Neural cell (in vitro differentiated cells): ENCODE results near the gene PLEKHM3. TPM values are rescaled to one million over a fixed set of nuclear protein-coding genes. Genes with fewer than 3 reads are reported as not detected.

ENCODE experiments used
- H2AFZ ChIP-seq: fragments of 200-600, 300-800 bp; sonication (generic), shearing (Covaris generic); 2 replicates; pipeline ENCODE4 v1.6.0; 2014; ENCODE audit warnings: low read depth, mild to moderate bottlenecking, antibody characterized with exemption, low read length, moderate library complexity
- H3F3A ChIP-seq: fragments of 200-600 bp; shearing (Covaris generic); 2 replicates; pipeline ENCODE4 v1.6.1; 2016; ENCODE audit warnings: mild to moderate bottlenecking, moderate library complexity, mixed read lengths, antibody characterized with exemption, low read length; ENCODE audit not compliant: insufficient read depth, poor library complexity, severe bottlenecking
- H3K27ac ChIP-seq: fragments of 200-600, 300-800 bp; sonication (generic), shearing (Covaris generic); 2 replicates; pipeline ENCODE4 v1.5.1; 2014; ENCODE audit warnings: mild to moderate bottlenecking, low read length, moderate library complexity
- H3K27me3 ChIP-seq: fragments of 300-800, 200-600 bp; sonication (generic), shearing (Covaris generic); 2 replicates; pipeline ENCODE4 v1.6.0; 2014; ENCODE audit warnings: mild to moderate bottlenecking, low read depth, low read length, moderate library complexity; ENCODE audit not compliant: insufficient read depth
- H3K36me3 ChIP-seq: fragments of 300-800, 200-600 bp; sonication (generic), shearing (Covaris generic); 2 replicates; pipeline ENCODE4 v1.5.1; 2014; ENCODE audit warnings: mild to moderate bottlenecking, antibody characterized with exemption, low read length, moderate library complexity; ENCODE audit not compliant: insufficient read depth
- H3K4me2 ChIP-seq: fragments of 300-800, 200-600 bp; sonication (generic), shearing (Covaris generic); 2 replicates; pipeline ENCODE4 v1.6.0; 2014; ENCODE audit warnings: mild to moderate bottlenecking, low read length
- H3K4me3 ChIP-seq: fragments of 300-800, 200-600 bp; sonication (generic), shearing (Covaris generic); 2 replicates; pipeline ENCODE4 v1.5.1; 2014; ENCODE audit warnings: mild to moderate bottlenecking, low read length, moderate library complexity
- H3K79me2 ChIP-seq: fragments of 200-600 bp; shearing (Covaris generic); replicated peaks from 2 replicates; pipeline ENCODE4 v1.6.0; 2014; ENCODE audit warnings: mild to moderate bottlenecking, low read length, moderate library complexity; ENCODE audit not compliant: insufficient read depth
- H3K9ac ChIP-seq: fragments of 300-800, 200-600 bp; sonication (generic), shearing (Covaris generic); 2 replicates; pipeline ENCODE4 v1.6.1; 2016; ENCODE audit warnings: mild to moderate bottlenecking, low read length, mixed read lengths
- H3K9me2 ChIP-seq: fragments of 200-600 bp; shearing (Covaris generic); 2 replicates; pipeline ENCODE4 v1.6.1; 2016; ENCODE audit warnings: mild to moderate bottlenecking, low read length, mixed read lengths; ENCODE audit not compliant: insufficient read depth
- H3K9me3 ChIP-seq: fragments of 200-600, 300-800 bp; sonication (generic), shearing (Covaris generic); 2 replicates; pipeline ENCODE4 v1.6.1; 2016; ENCODE audit warnings: mild to moderate bottlenecking, mixed run types, low read length, moderate library complexity, mixed read lengths
- H4K20me1 ChIP-seq: fragments of 200-600 bp; shearing (Covaris generic); 2 replicates; pipeline ENCODE4 v1.6.1; 2016; ENCODE audit warnings: mild to moderate bottlenecking, mixed run types; ENCODE audit not compliant: insufficient read depth
- EP300 ChIP-seq: fragments of 450-650 bp; conservative IDR thresholded peaks from 2 replicates; pipeline ENCODE4 v1.6.1; 2014; ENCODE audit warnings: antibody characterized with exemption, mild to moderate bottlenecking, moderate library complexity; ENCODE audit not compliant: poor library complexity, severe bottlenecking
- EZH2 ChIP-seq: fragments of 200-600, 300-800 bp; shearing (Covaris generic), sonication (generic); IDR thresholded peaks from 2 replicates; pipeline ENCODE4 v1.6.1; 2014; ENCODE audit warnings: antibody characterized with exemption, low read length, borderline replicate concordance, mild to moderate bottlenecking; ENCODE audit not compliant: insufficient read depth, poor library complexity, severe bottlenecking
- MXI1 ChIP-seq: fragments of 450-650 bp; conservative IDR thresholded peaks from 2 replicates; pipeline ENCODE4 v1.6.1; 2014; ENCODE audit warnings: antibody characterized with exemption, mild to moderate bottlenecking; ENCODE audit not compliant: poor library complexity, severe bottlenecking
- POLR2AphosphoS5 ChIP-seq: IDR thresholded peaks from 2 replicates; pipeline ENCODE4 v1.6.1; 2012
- RAD21 ChIP-seq: fragments of 450-650 bp; conservative IDR thresholded peaks from 2 replicates; pipeline ENCODE4 v1.6.1; 2014; ENCODE audit warnings: antibody characterized with exemption, mild to moderate bottlenecking, moderate library complexity
- SMC3 ChIP-seq: fragments of 450-650 bp; conservative IDR thresholded peaks from 2 replicates; pipeline ENCODE4 v1.6.1; 2014; ENCODE audit warnings: antibody characterized with exemption, mild to moderate bottlenecking, moderate library complexity; ENCODE audit not compliant: poor library complexity
- TAF1 ChIP-seq: IDR thresholded peaks from 2 replicates; pipeline ENCODE4 v1.6.1; 2012; ENCODE audit warnings: low read depth
- polyA plus RNA-seq: library from polyadenylated mRNA; depleted of rRNA; stranded (reverse); fragments of >200 nt; gene quantifications from 2 replicates; pipeline ENCODE4 v1.2.3, GENCODE V29; 2014
- TF ChIP-seq, protein P1 (sequence below): IDR thresholded peaks from 2 replicates; pipeline ENCODE4 v1.6.1; 2012; ENCODE audit warnings: borderline replicate concordance
- TF ChIP-seq, protein P2 (sequence below): fragments of 450-650 bp; IDR thresholded peaks from 2 replicates; pipeline ENCODE4 v1.5.1; 2014; ENCODE audit warnings: antibody characterized with exemption, mild to moderate bottlenecking, moderate library complexity; ENCODE audit not compliant: poor library complexity, severe bottlenecking

Gene PLEKHM3
- polyA plus RNA-seq, 1 donor from 2014 or later = 13.4 TPM

DNA sequence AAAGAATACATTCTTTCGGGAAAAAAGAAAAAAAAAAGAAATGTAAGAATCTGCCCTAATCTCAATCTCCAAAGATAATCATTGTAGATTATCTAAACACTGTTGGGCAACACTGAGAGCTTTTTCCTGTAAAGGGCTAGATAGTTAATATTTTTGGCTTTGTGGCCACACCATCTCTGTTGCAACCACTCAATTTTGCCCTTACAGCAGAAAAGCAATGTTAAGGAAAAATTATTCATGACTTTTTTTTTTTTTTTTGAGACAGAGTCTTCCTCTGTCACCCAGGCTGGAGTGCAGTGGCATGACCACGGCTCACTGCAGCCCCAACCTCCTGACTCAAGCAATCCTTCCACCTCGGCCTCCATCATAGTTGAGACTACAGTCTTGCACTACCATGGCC, 238.3 kb downstream of the PLEKHM3 start:
- H3K36me3 ChIP-seq = no peaks in the 10 kb centered on the region
- no peaks in the 10 kb centered on the region for H3F3A ChIP-seq

DNA sequence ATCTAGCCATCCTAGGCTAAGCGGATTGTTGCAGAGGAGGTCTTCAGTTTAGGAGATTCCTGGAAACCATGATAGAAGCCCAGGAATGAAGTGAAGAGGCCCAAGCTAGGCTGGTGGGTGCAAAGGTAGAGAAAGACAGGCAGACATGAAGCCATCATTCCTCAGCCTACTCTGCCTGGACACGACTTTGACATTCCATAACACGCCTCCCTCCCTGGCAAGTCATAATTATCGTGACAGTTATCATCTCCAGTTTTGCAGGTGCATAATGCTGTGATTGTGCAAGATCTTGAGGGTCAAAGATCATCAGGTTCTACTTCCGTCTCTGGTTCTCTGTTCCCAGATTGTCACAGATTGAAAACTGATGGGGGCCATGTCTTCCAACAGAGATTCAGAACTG, 240.4 kb downstream of the PLEKHM3 start:
- Histone ChIP-seq H3K4me3 (no peak overlapping the region), H3K36me3 (no peaks in the 10 kb centered on the region), H3K9me2 (no peaks in the 10 kb centered on the region), H3K27me3 (no peaks in the 10 kb centered on the region), H3K9me3 (no peaks in the 10 kb centered on the region), H3F3A (no peaks in the 10 kb centered on the region), H2AFZ (no peak overlapping the region), H3K9ac (no peak overlapping the region), H3K27ac (no peak overlapping the region), H4K20me1 (no peaks in the 10 kb centered on the region), H3K79me2 (no peaks in the 10 kb centered on the region), H3K4me2 (no peak overlapping the region)
- TF ChIP-seq POLR2AphosphoS5 = no peak
- TF ChIP-seq EP300 = no peak
- no peak for TF ChIP-seq MXI1
- TF ChIP-seq RAD21 = no peak
- TF ChIP-seq, protein P1, sequence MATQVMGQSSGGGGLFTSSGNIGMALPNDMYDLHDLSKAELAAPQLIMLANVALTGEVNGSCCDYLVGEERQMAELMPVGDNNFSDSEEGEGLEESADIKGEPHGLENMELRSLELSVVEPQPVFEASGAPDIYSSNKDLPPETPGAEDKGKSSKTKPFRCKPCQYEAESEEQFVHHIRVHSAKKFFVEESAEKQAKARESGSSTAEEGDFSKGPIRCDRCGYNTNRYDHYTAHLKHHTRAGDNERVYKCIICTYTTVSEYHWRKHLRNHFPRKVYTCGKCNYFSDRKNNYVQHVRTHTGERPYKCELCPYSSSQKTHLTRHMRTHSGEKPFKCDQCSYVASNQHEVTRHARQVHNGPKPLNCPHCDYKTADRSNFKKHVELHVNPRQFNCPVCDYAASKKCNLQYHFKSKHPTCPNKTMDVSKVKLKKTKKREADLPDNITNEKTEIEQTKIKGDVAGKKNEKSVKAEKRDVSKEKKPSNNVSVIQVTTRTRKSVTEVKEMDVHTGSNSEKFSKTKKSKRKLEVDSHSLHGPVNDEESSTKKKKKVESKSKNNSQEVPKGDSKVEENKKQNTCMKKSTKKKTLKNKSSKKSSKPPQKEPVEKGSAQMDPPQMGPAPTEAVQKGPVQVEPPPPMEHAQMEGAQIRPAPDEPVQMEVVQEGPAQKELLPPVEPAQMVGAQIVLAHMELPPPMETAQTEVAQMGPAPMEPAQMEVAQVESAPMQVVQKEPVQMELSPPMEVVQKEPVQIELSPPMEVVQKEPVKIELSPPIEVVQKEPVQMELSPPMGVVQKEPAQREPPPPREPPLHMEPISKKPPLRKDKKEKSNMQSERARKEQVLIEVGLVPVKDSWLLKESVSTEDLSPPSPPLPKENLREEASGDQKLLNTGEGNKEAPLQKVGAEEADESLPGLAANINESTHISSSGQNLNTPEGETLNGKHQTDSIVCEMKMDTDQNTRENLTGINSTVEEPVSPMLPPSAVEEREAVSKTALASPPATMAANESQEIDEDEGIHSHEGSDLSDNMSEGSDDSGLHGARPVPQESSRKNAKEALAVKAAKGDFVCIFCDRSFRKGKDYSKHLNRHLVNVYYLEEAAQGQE = no peak
- TF ChIP-seq SMC3 = no peak
- TF ChIP-seq EZH2 = no peak
- TF ChIP-seq, protein P2, sequence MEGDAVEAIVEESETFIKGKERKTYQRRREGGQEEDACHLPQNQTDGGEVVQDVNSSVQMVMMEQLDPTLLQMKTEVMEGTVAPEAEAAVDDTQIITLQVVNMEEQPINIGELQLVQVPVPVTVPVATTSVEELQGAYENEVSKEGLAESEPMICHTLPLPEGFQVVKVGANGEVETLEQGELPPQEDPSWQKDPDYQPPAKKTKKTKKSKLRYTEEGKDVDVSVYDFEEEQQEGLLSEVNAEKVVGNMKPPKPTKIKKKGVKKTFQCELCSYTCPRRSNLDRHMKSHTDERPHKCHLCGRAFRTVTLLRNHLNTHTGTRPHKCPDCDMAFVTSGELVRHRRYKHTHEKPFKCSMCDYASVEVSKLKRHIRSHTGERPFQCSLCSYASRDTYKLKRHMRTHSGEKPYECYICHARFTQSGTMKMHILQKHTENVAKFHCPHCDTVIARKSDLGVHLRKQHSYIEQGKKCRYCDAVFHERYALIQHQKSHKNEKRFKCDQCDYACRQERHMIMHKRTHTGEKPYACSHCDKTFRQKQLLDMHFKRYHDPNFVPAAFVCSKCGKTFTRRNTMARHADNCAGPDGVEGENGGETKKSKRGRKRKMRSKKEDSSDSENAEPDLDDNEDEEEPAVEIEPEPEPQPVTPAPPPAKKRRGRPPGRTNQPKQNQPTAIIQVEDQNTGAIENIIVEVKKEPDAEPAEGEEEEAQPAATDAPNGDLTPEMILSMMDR = no peak

More for the DNA sequence above, 238.3 kb downstream of the PLEKHM3 start:
- Histone ChIP-seq H3K79me2 (no peaks in the 10 kb centered on the region), H3K9me3 (no peaks in the 10 kb centered on the region), H2AFZ (no peak overlapping the region), H3K4me3 (no peak overlapping the region), H3K9ac (no peak overlapping the region), H3K9me2 (no peaks in the 10 kb centered on the region), H4K20me1 (no peaks in the 10 kb centered on the region), H3K4me2 (no peak overlapping the region), H3K27me3 (no peaks in the 10 kb centered on the region), H3K27ac (no peak overlapping the region)
- TF ChIP-seq EZH2 (no peak), POLR2AphosphoS5 (no peak)

DNA sequence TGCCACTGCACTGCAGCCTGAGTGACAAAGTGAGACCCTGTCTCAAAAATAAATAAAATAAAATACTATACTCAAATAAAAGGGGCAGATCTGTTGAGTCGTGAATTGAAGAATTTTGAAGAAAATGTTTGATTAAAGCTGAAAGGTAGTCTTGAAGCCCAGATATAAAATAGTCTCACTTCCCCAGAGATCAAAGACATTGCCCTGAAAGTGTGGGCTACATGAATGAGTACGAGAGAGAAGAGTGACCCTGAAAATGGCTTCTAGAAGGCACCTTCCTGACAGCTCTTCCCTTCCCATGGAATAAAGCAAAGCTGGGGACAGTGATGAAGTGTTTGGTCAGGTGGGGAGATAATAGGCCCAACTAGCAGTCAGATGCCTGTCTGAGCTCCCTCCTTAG, 241.8 kb downstream of the PLEKHM3 start:
- H3K27ac ChIP-seq = no peak overlapping the region
- H3K36me3 ChIP-seq = no peaks in the 10 kb centered on the region
- H3K79me2 ChIP-seq = no peaks in the 10 kb centered on the region
- no peak for TF ChIP-seq TAF1
- no peak overlapping the region for H3K4me2 ChIP-seq
- no peaks in the 10 kb centered on the region for H3K27me3 ChIP-seq
- H4K20me1 ChIP-seq = no peaks in the 10 kb centered on the region
- H2AFZ ChIP-seq = no peak overlapping the region
- no peak overlapping the region for H3K4me3 ChIP-seq
- H3K9me3 ChIP-seq = no peaks in the 10 kb centered on the region
- H3K9ac ChIP-seq = no peak overlapping the region
- H3K9me2 ChIP-seq = no peaks in the 10 kb centered on the region
- H3F3A ChIP-seq = no peaks in the 10 kb centered on the region
